ENCODE measurements around the gene PRUNE2. TPM values are rescaled to one million over a fixed set of nuclear protein-coding genes. Genes with fewer than 3 reads are reported as not detected.

PRUNE2 gene
- total RNA-seq, 1 donor: 14.7 TPM

GRCh38 chr9:76585487-76586389, 320.2 kb downstream of the PRUNE2 start:
- DNase-seq (ENCODE audit: low read depth): no peak
- TF ChIP-seq CTCF (IDR thresholded peaks at IDR 0.05; ENCODE audit: insufficient read depth, low read length): no peak
- no peak overlapping the region for H3K4me3 ChIP-seq (ENCODE audit: low read depth, low read length)

GRCh38 chr9:76583256-76583655, 322.7 kb downstream of the PRUNE2 start:
- no peak for TF ChIP-seq CTCF (IDR thresholded peaks at IDR 0.05; ENCODE audit: insufficient read depth, low read length)

GRCh38 chr9:76581731-76582130, 324.2 kb downstream of the PRUNE2 start:
- TF ChIP-seq CTCF (IDR thresholded peaks at IDR 0.05; ENCODE audit: insufficient read depth, low read length): no peak
- no peak for DNase-seq (ENCODE audit: low read depth)
- H3K4me3 ChIP-seq (ENCODE audit: low read depth, low read length): no peak overlapping the region

More at GRCh38 chr9:76583256-76583655, 322.7 kb downstream of the PRUNE2 start:
- no peak overlapping the region for H3K4me3 ChIP-seq (ENCODE audit: low read depth, low read length)
- peak; percentile 67 for DNase-seq (ENCODE audit: low read depth)

GRCh38 chr9:76580820-76581219, 325.1 kb downstream of the PRUNE2 start:
- no peak overlapping the region for H3K4me3 ChIP-seq (ENCODE audit: low read depth, low read length)
- no peak for TF ChIP-seq CTCF (IDR thresholded peaks at IDR 0.05; ENCODE audit: insufficient read depth, low read length)
- no peak for DNase-seq (ENCODE audit: low read depth)

- no peak overlapping the region for H3K4me3 ChIP-seq (ENCODE audit: low read depth, low read length)
- no peak for TF ChIP-seq CTCF (IDR thresholded peaks at IDR 0.05; ENCODE audit: insufficient read depth, low read length)
- no peak for DNase-seq (ENCODE audit: low read depth)
These were observed 325.7 kb downstream of the PRUNE2 start for GRCh38 chr9:76580188-76580587.

- H3K4me3 ChIP-seq (ENCODE audit: low read depth, low read length): no peak overlapping the region
- peak; percentile 78 for DNase-seq (ENCODE audit: low read depth)
- no peak for TF ChIP-seq CTCF (IDR thresholded peaks at IDR 0.05; ENCODE audit: insufficient read depth, low read length)
These were observed 329.6 kb downstream of the PRUNE2 start for GRCh38 chr9:76576344-76576743.

All from fibroblast of the aortic adventitia (primary cell).